Measurements from ENCODE around the gene VHLL.

Gene VHLL

GRCh38 chr1:156281281-156281680 lies 17.8 kb downstream of the VHLL start:
- Histone ChIP-seq H3K9me3 (ENCODE audit: control insufficient read depth, insufficient read depth, low read length) (no peaks in the 10 kb centered on the region), H3K27ac (ENCODE audit: low read length) (no peak overlapping the region), H3K27me3 (ENCODE audit: control insufficient read depth, insufficient read depth, low read length) (no peaks in the 10 kb centered on the region), H3K36me3 (ENCODE audit: control insufficient read depth, insufficient read depth, low read length) (peaks cover 18% of the 10 kb centered on the region; the same call in 1 of the 2 replicates), H3K4me3 (ENCODE audit: low read length) (peak overlapping the region; percentile 88; the same call in 1 of the 2 replicates), H3K4me1 (ENCODE audit: control insufficient read depth, insufficient read depth, low read length) (no peaks in the 10 kb centered on the region)
- DNase-seq (ENCODE audit: low read depth, low spot score) = no peak
- no CpG with 5 or more reads among the region's 8 CpGs for WGBS (ENCODE audit: insufficient coverage, insufficient read length)

GRCh38 chr1:156279837-156280236 lies 19.3 kb downstream of the VHLL start:
- H3K36me3 ChIP-seq (ENCODE audit: control insufficient read depth, insufficient read depth, low read length) = peaks cover 26% of the 10 kb centered on the region; the same call in 1 of the 2 replicates
- H3K4me1 ChIP-seq (ENCODE audit: control insufficient read depth, insufficient read depth, low read length) = no peaks in the 10 kb centered on the region
- no peaks in the 10 kb centered on the region for H3K9me3 ChIP-seq (ENCODE audit: control insufficient read depth, insufficient read depth, low read length)
- no CpG with 5 or more reads among the region's 3 CpGs for WGBS (ENCODE audit: insufficient coverage, insufficient read length)
- no peak for DNase-seq (ENCODE audit: low read depth, low spot score)
- H3K27ac ChIP-seq (ENCODE audit: low read length) = no peak overlapping the region
- H3K27me3 ChIP-seq (ENCODE audit: control insufficient read depth, insufficient read depth, low read length) = no peaks in the 10 kb centered on the region
- no peak overlapping the region for H3K4me3 ChIP-seq (ENCODE audit: low read length)

GRCh38 chr1:156276966-156277381 lies 22.1 kb downstream of the VHLL start:
- no peak for DNase-seq (ENCODE audit: low read depth, low spot score)
- no peaks in the 10 kb centered on the region for H3K27me3 ChIP-seq (ENCODE audit: control insufficient read depth, insufficient read depth, low read length)
- no CpG with 5 or more reads among the region's 6 CpGs for WGBS (ENCODE audit: insufficient coverage, insufficient read length)

GRCh38 chr1:156276532-156276931 lies 22.6 kb downstream of the VHLL start:
- no peaks in the 10 kb centered on the region for H3K9me3 ChIP-seq (ENCODE audit: control insufficient read depth, insufficient read depth, low read length)
- peaks cover 41% of the 10 kb centered on the region; the same call in 1 of the 2 replicates for H3K36me3 ChIP-seq (ENCODE audit: control insufficient read depth, insufficient read depth, low read length)
- no peaks in the 10 kb centered on the region for H3K4me1 ChIP-seq (ENCODE audit: control insufficient read depth, insufficient read depth, low read length)
- no peak overlapping the region for H3K4me3 ChIP-seq (ENCODE audit: low read length)
- no peaks in the 10 kb centered on the region for H3K27me3 ChIP-seq (ENCODE audit: control insufficient read depth, insufficient read depth, low read length)
- no peak for DNase-seq (ENCODE audit: low read depth, low spot score)
- H3K27ac ChIP-seq (ENCODE audit: low read length) = no peak overlapping the region

More at GRCh38 chr1:156276966-156277381, 22.1 kb downstream of the VHLL start:
- Histone ChIP-seq H3K27ac (ENCODE audit: low read length) (no peak overlapping the region), H3K9me3 (ENCODE audit: control insufficient read depth, insufficient read depth, low read length) (no peaks in the 10 kb centered on the region), H3K4me1 (ENCODE audit: control insufficient read depth, insufficient read depth, low read length) (no peaks in the 10 kb centered on the region), H3K4me3 (ENCODE audit: low read length) (no peak overlapping the region), H3K36me3 (ENCODE audit: control insufficient read depth, insufficient read depth, low read length) (peaks cover 40% of the 10 kb centered on the region; the same call in 1 of the 2 replicates)

- DNase-seq (ENCODE audit: low read depth, low spot score) = no peak
- no peaks in the 10 kb centered on the region for H3K27me3 ChIP-seq (ENCODE audit: control insufficient read depth, insufficient read depth, low read length)
- peaks cover 48% of the 10 kb centered on the region for H3K36me3 ChIP-seq (ENCODE audit: control insufficient read depth, insufficient read depth, low read length)
- no peak overlapping the region for H3K27ac ChIP-seq (ENCODE audit: low read length)
- no CpG with 5 or more reads among the region's 3 CpGs for WGBS (ENCODE audit: insufficient coverage, insufficient read length)
- no peaks in the 10 kb centered on the region for H3K4me1 ChIP-seq (ENCODE audit: control insufficient read depth, insufficient read depth, low read length)
- H3K9me3 ChIP-seq (ENCODE audit: control insufficient read depth, insufficient read depth, low read length) = no peaks in the 10 kb centered on the region
- no peak overlapping the region for H3K4me3 ChIP-seq (ENCODE audit: low read length)
Observed at GRCh38 chr1:156270314-156270713, 28.8 kb downstream of the VHLL start.

GRCh38 chr1:156268336-156268735 lies 30.8 kb downstream of the VHLL start:
- Histone ChIP-seq H3K27ac (ENCODE audit: low read length) (no peak overlapping the region), H3K9me3 (ENCODE audit: control insufficient read depth, insufficient read depth, low read length) (no peaks in the 10 kb centered on the region), H3K4me1 (ENCODE audit: control insufficient read depth, insufficient read depth, low read length) (no peaks in the 10 kb centered on the region), H3K27me3 (ENCODE audit: control insufficient read depth, insufficient read depth, low read length) (no peaks in the 10 kb centered on the region), H3K36me3 (ENCODE audit: control insufficient read depth, insufficient read depth, low read length) (peaks cover 48% of the 10 kb centered on the region), H3K4me3 (ENCODE audit: low read length) (no peak overlapping the region)
- no CpG with 5 or more reads among the region's 4 CpGs for WGBS (ENCODE audit: insufficient coverage, insufficient read length)
- DNase-seq (ENCODE audit: low read depth, low spot score) = no peak

- WGBS (ENCODE audit: insufficient coverage, insufficient read length) = no CpG with 5 or more reads among the region's 13 CpGs
- peaks cover 49% of the 10 kb centered on the region for H3K36me3 ChIP-seq (ENCODE audit: control insufficient read depth, insufficient read depth, low read length)
Observed at GRCh38 chr1:156266051-156266450, 33.1 kb downstream of the VHLL start.

GRCh38 chr1:156263288-156263655 lies 35.8 kb downstream of the VHLL start:
- no CpG with 5 or more reads among the region's 9 CpGs for WGBS (ENCODE audit: insufficient coverage, insufficient read length)
- Histone ChIP-seq H3K36me3 (ENCODE audit: control insufficient read depth, insufficient read depth, low read length) (peaks cover 67% of the 10 kb centered on the region), H3K4me3 (ENCODE audit: low read length) (no peak overlapping the region), H3K9me3 (ENCODE audit: control insufficient read depth, insufficient read depth, low read length) (no peaks in the 10 kb centered on the region), H3K27ac (ENCODE audit: low read length) (no peak overlapping the region), H3K27me3 (ENCODE audit: control insufficient read depth, insufficient read depth, low read length) (no peaks in the 10 kb centered on the region; the same call in 1 of the 2 replicates), H3K4me1 (ENCODE audit: control insufficient read depth, insufficient read depth, low read length) (no peaks in the 10 kb centered on the region)
- no peak for DNase-seq (ENCODE audit: low read depth, low spot score)

More at GRCh38 chr1:156266051-156266450, 33.1 kb downstream of the VHLL start:
- no peak overlapping the region for H3K27ac ChIP-seq (ENCODE audit: low read length)
- no peaks in the 10 kb centered on the region for H3K4me1 ChIP-seq (ENCODE audit: control insufficient read depth, insufficient read depth, low read length)
- no peak overlapping the region for H3K4me3 ChIP-seq (ENCODE audit: low read length)
- no peaks in the 10 kb centered on the region; the same call in 1 of the 2 replicates for H3K27me3 ChIP-seq (ENCODE audit: control insufficient read depth, insufficient read depth, low read length)
- no peaks in the 10 kb centered on the region for H3K9me3 ChIP-seq (ENCODE audit: control insufficient read depth, insufficient read depth, low read length)
- DNase-seq (ENCODE audit: low read depth, low spot score) = no peak

- no CpG with 5 or more reads among the region's 9 CpGs for WGBS (ENCODE audit: insufficient coverage, insufficient read length)
- no peak overlapping the region for H3K27ac ChIP-seq (ENCODE audit: low read length)
- H3K27me3 ChIP-seq (ENCODE audit: control insufficient read depth, insufficient read depth, low read length) = no peaks in the 10 kb centered on the region; the same call in 1 of the 2 replicates
- H3K4me3 ChIP-seq (ENCODE audit: low read length) = no peak overlapping the region
- no peaks in the 10 kb centered on the region for H3K4me1 ChIP-seq (ENCODE audit: control insufficient read depth, insufficient read depth, low read length)
- peaks cover 66% of the 10 kb centered on the region for H3K36me3 ChIP-seq (ENCODE audit: control insufficient read depth, insufficient read depth, low read length)
- no peaks in the 10 kb centered on the region for H3K9me3 ChIP-seq (ENCODE audit: control insufficient read depth, insufficient read depth, low read length)
- no peak for DNase-seq (ENCODE audit: low read depth, low spot score)
Observed at GRCh38 chr1:156262461-156263287, 36.4 kb downstream of the VHLL start.

GRCh38 chr1:156260896-156261295 lies 38.2 kb downstream of the VHLL start:
- Histone ChIP-seq H3K27me3 (ENCODE audit: control insufficient read depth, insufficient read depth, low read length) (no peaks in the 10 kb centered on the region; the same call in 1 of the 2 replicates), H3K27ac (ENCODE audit: low read length) (no peak overlapping the region), H3K4me1 (ENCODE audit: control insufficient read depth, insufficient read depth, low read length) (no peaks in the 10 kb centered on the region), H3K4me3 (ENCODE audit: low read length) (no peak overlapping the region), H3K36me3 (ENCODE audit: control insufficient read depth, insufficient read depth, low read length) (peaks cover 61% of the 10 kb centered on the region), H3K9me3 (ENCODE audit: control insufficient read depth, insufficient read depth, low read length) (no peaks in the 10 kb centered on the region)
- WGBS (ENCODE audit: insufficient coverage, insufficient read length) = no CpG with 5 or more reads among the region's 2 CpGs
- no peak for DNase-seq (ENCODE audit: low read depth, low spot score)

GRCh38 chr1:156259805-156260204 lies 39.3 kb downstream of the VHLL start:
- Histone ChIP-seq H3K36me3 (ENCODE audit: control insufficient read depth, insufficient read depth, low read length) (peaks cover 52% of the 10 kb centered on the region), H3K4me1 (ENCODE audit: control insufficient read depth, insufficient read depth, low read length) (no peaks in the 10 kb centered on the region), H3K4me3 (ENCODE audit: low read length) (no peak overlapping the region), H3K27me3 (ENCODE audit: control insufficient read depth, insufficient read depth, low read length) (no peaks in the 10 kb centered on the region; the same call in 1 of the 2 replicates), H3K27ac (ENCODE audit: low read length) (no peak overlapping the region), H3K9me3 (ENCODE audit: control insufficient read depth, insufficient read depth, low read length) (no peaks in the 10 kb centered on the region)
- no CpG with 5 or more reads among the region's 3 CpGs for WGBS (ENCODE audit: insufficient coverage, insufficient read length)
- DNase-seq (ENCODE audit: low read depth, low spot score) = no peak

All from iPS DF 6.9 (cell line).